A673 (cell line): ENCODE measurements around the gene AP2A1. TPM values are rescaled to one million over a fixed set of nuclear protein-coding genes. Genes with fewer than 3 reads are reported as not detected.

Experiments used
- BruUV-seq: library from RNA; stranded (reverse); fragments of 400-500 nt; replicated peaks from 2 replicates; lab custom pipeline; 2021; lab: Mats Ljungman, UMichigan
- CTCF ChIA-PET: fragments of 300-600 bp; sonication (Branson Sonifier 250); formaldehyde crosslinking; loops from one replicate; lab custom pipeline; 2022; ENCODE audit warnings: antibody characterized with exemption; lab: Charles Lee
- POLR2A ChIA-PET: fragments of 300-600 bp; sonication (Branson Sonifier 250); formaldehyde crosslinking; loops from one replicate; lab custom pipeline; 2022; ENCODE audit warnings: antibody characterized with exemption; ENCODE audit not compliant: low non-redundant PET; lab: Charles Lee
- DNase-seq: peaks from one replicate; pipeline ENCODE4 v3.0.0-alpha.2; 2015; ENCODE audit warnings: low spot score
- H3K27ac ChIP-seq: fragments of 200-600 bp; sonication (generic); 2 replicates; pipeline ENCODE4 v1.5.1; 2016; ENCODE audit warnings: mixed run types, low read depth, mild to moderate bottlenecking, mixed read lengths, antibody characterized with exemption, low read length; ENCODE audit not compliant: poor library complexity, severe bottlenecking
- H3K27me3 ChIP-seq: fragments of 200-600 bp; sonication (generic); replicated peaks from 2 replicates; pipeline ENCODE4 v1.6.1; 2017; ENCODE audit warnings: mixed run types, low read depth, mild to moderate bottlenecking, mixed read lengths, antibody characterized with exemption, low read length; ENCODE audit not compliant: insufficient read depth, poor library complexity
- H3K36me3 ChIP-seq: fragments of 200-600 bp; sonication (generic); 2 replicates; pipeline ENCODE4 v1.6.1; 2016; ENCODE audit warnings: mixed run types, mild to moderate bottlenecking, mixed read lengths, antibody characterized with exemption, low read length; ENCODE audit not compliant: insufficient read depth, poor library complexity, severe bottlenecking
- H3K4me1 ChIP-seq: fragments of 200-600 bp; sonication (generic); 2 replicates; pipeline ENCODE4 v1.6.1; 2017; ENCODE audit warnings: mixed run types, mild to moderate bottlenecking, mixed read lengths, antibody characterized with exemption, low read length; ENCODE audit not compliant: insufficient read depth, poor library complexity, severe bottlenecking
- H3K4me3 ChIP-seq: fragments of 200-600 bp; sonication (generic); 2 replicates; pipeline ENCODE4 v1.5.1; 2016; ENCODE audit warnings: low read depth, mixed run types, mild to moderate bottlenecking, mixed read lengths, low read length; ENCODE audit not compliant: poor library complexity, severe bottlenecking
- H3K9me3 ChIP-seq: fragments of 200-600 bp; sonication (generic); 2 replicates; pipeline ENCODE4 v1.6.1; 2016; ENCODE audit warnings: mixed run types, low read depth, mild to moderate bottlenecking, mixed read lengths, antibody characterized with exemption, low read length; ENCODE audit not compliant: poor library complexity, severe bottlenecking
- CTCF ChIP-seq: fragments of 300-800, 200-600 bp; sonication (generic); conservative IDR thresholded peaks from 2 replicates; pipeline ENCODE4 v1.5.1; 2017; ENCODE audit warnings: low read depth, mild to moderate bottlenecking, antibody characterized with exemption, low read length, moderate library complexity, mixed read lengths
- EZH2 ChIP-seq: fragments of 200-600 bp; sonication (generic); IDR thresholded peaks from 2 replicates; pipeline ENCODE4 v1.6.1; 2017; ENCODE audit warnings: borderline replicate concordance, low read depth, mild to moderate bottlenecking, mixed read lengths, antibody characterized with exemption, low read length; ENCODE audit not compliant: poor library complexity, severe bottlenecking
- intact Hi-C: fragments of 100-400 bp; cut with micrococcal nuclease; formaldehyde crosslinking; loops from one replicate; pipeline ENCODE4 v1.10.0; 2022; ENCODE audit not compliant: unreplicated experiment
- total RNA-seq: library from RNA; stranded (reverse); gene quantifications from 2 replicates; pipeline ENCODE4 v1.2.3, GENCODE V29; 2021

AP2A1 gene
- total RNA-seq, 1 experiment from 2014 or later: 80.1 TPM

DNA sequence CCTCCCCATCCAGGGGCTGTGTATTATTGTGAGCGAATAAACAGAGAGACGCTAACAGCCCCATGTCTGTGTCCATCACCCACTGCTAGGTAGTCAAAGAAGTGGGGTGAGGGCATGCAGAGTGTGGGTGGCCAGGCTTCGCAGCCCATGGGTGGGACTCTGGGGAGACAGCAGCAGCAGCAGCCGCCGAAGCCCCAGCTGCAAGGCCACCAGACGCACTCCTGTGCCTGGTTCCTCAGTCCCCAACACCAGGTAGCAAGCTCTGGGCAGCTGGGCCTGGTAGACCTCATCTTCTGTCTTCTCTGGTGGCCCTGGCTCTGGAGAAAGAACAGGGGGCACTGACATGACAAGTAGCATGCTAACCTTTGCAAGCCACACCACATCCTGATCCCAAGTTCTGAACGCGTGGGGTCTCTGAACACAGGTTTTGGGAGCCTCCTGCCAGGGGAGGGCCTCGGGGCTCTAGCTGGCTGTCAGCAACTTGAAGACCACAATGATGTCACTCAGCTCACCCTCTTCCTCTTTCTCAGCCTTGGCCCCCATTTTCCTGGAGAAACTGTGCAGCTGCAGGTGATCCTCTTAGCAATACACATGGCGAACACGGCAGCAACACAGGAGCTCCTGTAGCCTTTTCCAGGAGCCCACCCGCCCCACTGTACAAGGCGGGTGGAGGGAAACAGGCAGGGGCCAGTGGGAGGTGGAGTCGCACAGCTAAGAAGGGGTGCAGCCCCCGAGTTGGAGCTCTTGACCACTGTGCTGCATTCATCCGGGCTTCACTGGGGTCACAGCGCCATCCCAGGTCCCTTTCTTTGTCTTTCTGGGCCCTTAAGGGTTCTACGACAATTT is 40.5 kb downstream of the AP2A1 start:
- ChIA-PET CTCF (no interaction called here), POLR2A (no interaction called here)
- TF ChIP-seq CTCF (no peak), EZH2 (no peak)
- no peaks in the 10 kb centered on the region for H3K9me3 ChIP-seq
- no peak for DNase-seq
- BruUV-seq: no TSS peak
- H3K27ac ChIP-seq: no peak overlapping the region
- intact Hi-C loops: no loop called here
- no peak overlapping the region for H3K4me3 ChIP-seq
- H3K27me3 ChIP-seq: no peaks in the 10 kb centered on the region
- H3K4me1 ChIP-seq: peaks cover 24% of the 10 kb centered on the region
- H3K36me3 ChIP-seq: peaks cover 18% of the 10 kb centered on the region

- no TSS peak for BruUV-seq
- no peak for DNase-seq
- intact Hi-C loops: no loop called here
- H3K27me3 ChIP-seq: no peaks in the 10 kb centered on the region
- peaks cover 16% of the 10 kb centered on the region for H3K36me3 ChIP-seq
- POLR2A ChIA-PET: no interaction called here
- CTCF ChIA-PET: interaction anchor here (0.6 kb wide), 2 partner anchors 137 to 658 kb away, joined by 3 to 4 read pairs; no protein-coding TSS in a partner anchor
- peak overlapping the region; percentile 52 for H3K4me3 ChIP-seq
- peak overlapping the region; percentile 77 for H3K27ac ChIP-seq
- H3K9me3 ChIP-seq: no peaks in the 10 kb centered on the region
- H3K4me1 ChIP-seq: peaks cover 20% of the 10 kb centered on the region
- TF ChIP-seq EZH2 (no peak), CTCF (no peak)
Observed at GRCh38 chr19:49807904-49808675, 41.3 kb downstream of the AP2A1 start.

- H3K27ac ChIP-seq: peak overlapping the region; percentile 77
- H3K4me1 ChIP-seq: peaks cover 20% of the 10 kb centered on the region
- no peaks in the 10 kb centered on the region for H3K27me3 ChIP-seq
- ChIA-PET POLR2A (no interaction called here), CTCF (interaction anchor here (0.6 kb wide), 2 partner anchors 138 to 658 kb away, joined by 3 to 4 read pairs; no protein-coding TSS in a partner anchor)
- H3K36me3 ChIP-seq: peaks cover 10% of the 10 kb centered on the region
- peak; percentile 94 for DNase-seq
- intact Hi-C loops: no loop called here
- no TSS peak for BruUV-seq
- TF ChIP-seq EZH2: no peak
- no peak for TF ChIP-seq CTCF
- H3K9me3 ChIP-seq: no peaks in the 10 kb centered on the region
- peak overlapping the region; percentile 52 for H3K4me3 ChIP-seq
Observed at GRCh38 chr19:49808711-49809159, 41.9 kb downstream of the AP2A1 start.
